KG1 (cell line): ENCODE data around the gene CERKL.

Source experiments
- DNase-seq: peaks from one replicate; lab custom pipeline; 2025; lab: John Stamatoyannopoulos, UW

The CERKL gene

DNA sequence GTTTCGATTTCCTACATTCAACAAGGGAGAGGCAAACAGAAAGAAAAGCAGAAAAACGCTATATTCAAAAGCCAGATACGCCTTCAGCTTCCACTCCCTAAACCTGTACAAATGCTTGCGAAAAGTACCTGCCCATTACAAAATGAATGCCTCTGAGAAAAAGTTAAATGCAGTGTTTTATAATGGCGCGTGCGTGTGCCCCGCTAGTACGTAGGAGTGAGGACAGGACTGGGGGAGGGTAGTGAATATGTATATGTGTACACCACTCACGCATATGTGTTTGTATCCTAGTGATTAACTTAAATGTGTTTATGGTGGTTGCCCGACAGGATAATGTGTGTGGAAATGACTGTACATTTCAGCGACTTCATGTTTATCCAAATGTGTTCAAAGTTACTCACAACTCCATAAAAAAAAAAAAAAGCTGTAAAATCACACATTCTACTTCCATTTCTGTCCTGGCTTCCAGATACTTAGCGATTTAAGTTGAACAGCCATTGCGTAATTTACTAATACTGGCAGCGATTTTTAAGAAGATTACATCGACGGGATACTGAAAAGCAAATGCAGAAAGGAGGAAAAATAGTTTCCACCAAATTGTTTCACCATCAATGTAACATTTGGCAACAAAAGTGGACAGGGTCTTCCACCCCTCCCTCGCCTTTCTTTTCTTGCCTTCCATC is 22.1 kb upstream of the CERKL start:
- DNase-seq, result no peak

DNA sequence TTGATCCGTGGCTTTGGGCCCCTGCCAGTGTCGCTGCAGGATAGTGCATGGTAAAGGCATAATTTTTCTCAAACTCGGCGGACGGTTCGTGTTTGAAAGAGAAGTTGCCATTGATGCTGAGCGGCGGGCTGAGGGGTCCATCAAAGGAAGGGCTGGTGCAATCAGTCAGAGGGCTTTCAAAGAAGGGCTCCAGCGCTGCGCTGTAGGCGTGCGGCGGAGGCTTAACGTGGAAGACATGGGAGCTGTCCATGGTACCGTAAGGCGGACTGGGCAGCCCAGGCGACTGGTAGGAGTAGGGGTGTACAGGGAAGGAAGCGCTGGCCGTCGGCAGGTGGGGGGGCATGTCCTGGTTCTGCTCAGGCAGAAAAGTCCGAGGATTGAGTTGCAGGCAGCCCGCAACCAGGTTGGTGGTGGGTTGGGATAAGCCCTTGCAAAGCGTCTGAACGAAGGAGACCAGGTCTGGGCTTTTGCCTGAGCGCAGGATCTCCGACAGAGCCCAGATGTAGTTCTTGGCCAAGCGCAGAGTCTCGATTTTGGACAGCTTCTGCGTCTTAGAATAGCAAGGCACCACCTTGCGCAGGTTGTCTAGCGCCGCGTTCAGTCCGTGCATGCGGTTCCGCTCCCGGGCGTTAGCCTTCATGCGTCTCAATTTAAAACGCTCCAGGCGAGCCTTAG is 21.1 kb upstream of the CERKL start:
- DNase-seq, result no peak

DNA sequence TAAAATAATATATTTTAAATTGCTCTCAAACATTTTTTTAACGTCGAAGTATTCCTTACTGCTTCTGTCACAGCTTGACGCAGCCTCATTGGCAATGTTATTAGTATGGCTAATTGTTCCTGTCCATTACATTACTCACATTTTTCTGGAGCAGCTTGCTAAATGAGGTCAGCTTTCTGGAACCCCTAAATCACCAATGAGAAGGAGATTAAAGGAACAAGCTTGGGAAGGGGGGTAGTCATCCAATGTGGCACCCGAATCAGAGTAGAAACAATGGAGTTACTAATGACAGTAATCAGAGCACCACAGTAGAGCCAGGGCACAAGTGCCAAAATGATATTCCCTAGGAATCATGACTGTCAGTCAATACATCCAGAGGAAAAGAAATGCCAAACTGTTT is 18.3 kb upstream of the CERKL start:
- DNase-seq, result no peak

DNA sequence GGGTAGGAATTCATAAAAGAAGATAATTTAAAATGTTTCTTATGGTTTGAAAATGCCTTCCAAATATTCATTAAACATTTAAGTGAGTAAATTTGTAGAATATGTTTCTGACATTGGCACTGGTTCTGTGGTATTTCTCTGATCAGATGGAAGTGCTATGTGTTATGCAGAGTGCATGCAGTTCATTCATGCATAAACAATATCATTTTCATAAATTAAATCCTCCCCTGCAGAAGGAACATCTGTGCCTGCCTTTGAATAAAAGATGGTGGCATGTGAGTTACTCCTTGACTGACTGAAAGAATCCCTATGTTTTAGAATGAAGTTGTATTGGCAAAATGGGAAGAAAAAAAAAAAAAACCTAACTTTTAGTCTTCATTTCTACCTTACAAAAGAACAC is 17.6 kb upstream of the CERKL start:
- no peak for DNase-seq

DNA sequence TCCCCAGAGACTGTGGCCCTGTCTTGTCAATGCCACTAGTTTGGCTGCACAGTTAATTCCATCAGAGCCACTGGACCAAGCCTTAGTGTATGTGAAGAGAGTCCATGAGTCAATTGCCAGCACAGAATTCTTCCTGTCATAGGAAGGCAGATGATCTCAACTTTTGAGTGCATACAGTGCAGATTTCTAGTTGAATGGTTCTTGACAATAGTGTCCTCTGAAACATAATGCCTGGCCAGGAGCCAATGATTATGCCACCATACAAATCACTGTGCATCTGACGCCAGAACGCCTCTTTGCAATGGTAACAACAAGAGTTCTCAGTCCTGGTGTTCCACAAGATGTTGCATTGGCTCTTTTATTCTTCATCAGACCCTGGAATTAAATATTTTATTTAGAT is 16.3 kb upstream of the CERKL start:
- DNase-seq, result no peak

DNA sequence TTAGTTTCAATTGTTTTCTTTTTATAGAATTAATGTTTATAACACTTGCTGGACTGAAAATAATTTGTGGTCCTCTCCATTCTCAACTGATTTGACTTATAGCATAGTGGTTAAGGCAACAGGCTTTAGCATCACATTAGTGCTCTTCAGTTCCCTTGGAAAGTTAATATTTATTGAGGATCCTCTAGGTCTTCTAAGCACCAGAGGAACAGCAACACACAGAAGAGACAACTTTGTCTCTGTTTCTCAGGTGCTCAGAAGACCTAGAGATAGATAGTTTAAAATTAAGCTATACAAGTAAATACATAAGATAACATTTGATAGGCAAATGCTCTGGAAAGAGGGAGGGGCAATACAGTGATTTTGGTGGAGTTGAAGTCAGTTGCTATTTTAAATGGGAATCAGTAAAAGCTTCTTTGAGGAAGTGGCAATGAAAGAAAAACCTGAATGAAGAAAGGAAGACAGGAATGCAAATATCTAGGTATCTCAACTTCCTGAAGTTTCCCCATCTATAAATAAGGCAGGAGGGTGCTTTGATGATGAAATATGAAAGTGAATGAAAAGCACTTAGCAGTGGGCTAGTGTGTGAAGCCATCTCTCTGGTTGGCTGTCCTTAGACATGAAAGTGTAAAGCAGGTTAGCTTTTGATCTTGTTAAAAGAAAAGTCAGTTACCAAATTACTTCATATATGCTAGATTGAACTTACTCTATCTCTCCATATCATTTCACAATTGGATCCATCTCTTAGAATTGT is 15.5 kb upstream of the CERKL start:
- DNase-seq, result no peak

DNA sequence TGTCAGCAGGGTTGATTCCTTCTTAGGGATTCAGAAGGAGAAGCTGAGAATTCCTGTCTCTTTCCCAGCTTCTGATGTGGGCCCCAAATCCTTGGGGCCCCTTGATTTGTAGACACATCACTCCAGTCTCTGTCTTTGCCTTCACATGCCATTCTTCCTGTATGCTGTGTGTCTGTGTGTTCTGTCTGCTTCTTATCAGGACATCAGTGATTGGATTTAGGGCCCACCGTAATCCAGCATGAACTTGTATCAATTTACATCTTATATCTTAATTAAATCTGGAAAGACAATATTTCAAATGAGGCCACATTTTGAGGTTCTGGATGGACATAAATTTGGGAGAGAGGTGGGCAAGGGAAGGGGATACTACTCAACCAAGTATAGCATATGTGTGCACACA is 13.7 kb upstream of the CERKL start:
- DNase-seq, result no peak

DNA sequence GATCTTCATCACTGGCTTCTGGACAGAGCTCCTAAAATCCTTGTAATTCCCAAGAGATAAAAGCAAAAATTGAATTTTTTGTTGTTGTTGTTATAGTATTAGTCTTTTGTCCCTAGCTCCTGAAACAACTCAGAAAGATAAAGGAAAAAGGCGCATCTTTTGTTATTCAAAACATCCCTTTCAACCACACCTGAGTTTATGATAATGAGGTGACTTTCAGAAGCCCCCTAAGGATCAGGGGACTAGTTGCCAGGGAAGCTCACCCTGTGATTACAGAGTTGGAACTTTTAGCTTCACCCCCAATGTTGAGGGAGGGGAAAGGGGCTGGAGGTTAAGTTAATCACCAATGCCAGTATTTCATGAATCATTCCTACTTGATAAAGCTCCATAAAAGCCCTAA is 10.3 kb upstream of the CERKL start:
- DNase-seq, result no peak

DNA sequence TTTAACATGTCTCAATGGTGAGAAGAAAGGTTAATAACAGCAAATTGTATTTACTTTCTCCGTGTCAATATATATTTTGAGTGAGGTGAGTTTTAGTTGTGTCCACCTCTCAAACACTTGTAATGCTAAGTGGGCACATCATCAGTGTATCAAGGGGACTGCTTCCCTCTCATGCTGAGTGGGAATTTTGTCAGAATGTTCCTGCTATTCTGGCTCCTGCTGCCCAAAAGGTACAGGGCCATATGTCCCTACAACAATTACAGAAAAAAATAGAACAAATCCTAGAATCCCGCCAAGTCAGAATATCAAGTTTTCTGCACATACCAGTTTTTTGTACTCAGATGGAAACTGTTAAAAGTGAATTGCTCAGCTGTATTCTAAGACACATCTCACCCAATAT is 5.4 kb upstream of the CERKL start:
- no peak for DNase-seq

DNA sequence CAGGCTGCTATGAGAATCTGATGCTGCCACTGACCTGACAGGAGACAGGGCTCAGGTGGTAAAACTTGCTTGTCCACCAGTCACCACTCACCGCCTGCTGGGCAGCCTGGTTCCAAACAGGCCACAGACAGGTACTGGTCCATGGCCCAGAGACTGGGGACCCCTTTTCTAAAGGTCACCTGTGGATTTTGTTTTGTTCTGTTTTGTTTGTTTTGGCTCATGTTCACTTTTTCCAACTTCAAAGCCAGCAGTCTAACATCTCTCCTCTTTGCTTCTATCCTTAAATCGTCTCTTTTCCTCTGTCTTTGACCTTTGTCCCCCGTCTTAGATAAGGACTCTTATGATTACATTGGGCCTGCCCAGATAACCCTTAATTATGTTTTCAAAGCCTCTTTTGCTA is 3.3 kb upstream of the CERKL start:
- no peak for DNase-seq

DNA sequence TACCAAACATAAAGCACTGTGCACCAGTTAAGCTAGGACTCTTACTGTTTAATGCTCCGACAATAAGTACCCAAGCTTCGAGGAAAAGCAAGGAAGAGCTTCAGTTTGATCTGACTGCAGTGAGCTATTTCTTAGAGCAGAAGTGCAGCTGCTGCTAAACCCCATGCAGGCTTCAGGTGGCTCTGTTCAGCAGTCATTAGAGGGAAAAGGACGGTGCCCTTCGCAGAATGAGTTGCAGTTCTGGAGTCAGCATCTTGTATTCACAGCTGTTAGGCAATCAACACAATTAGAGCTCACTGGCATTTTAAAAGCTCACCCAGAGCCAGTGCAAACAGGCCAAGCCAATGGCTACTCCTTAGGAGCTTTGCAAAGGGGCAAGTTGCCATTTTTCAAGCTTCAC is 1.5 kb upstream of the CERKL start:
- no peak for DNase-seq

DNA sequence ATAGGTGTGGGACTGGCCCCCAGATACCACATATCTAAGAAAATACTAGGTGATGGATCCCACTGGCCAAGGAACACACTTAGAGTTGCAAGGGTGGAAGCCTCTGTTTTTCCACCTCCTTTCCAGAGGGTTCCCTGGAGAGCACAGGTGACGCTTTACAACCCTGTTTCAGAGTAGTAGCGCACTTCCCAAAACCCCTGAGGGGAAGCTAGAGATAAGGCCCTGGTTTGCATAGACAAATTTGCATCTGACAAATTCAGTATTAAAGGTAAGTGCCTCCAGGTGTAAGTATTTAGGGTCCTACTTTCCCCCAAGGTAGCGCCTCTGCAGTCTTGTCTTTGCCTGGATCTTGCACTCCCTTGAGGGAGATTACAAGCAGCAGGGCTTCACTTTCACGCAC is 474 bp upstream of the CERKL start:
- no peak for DNase-seq

DNA sequence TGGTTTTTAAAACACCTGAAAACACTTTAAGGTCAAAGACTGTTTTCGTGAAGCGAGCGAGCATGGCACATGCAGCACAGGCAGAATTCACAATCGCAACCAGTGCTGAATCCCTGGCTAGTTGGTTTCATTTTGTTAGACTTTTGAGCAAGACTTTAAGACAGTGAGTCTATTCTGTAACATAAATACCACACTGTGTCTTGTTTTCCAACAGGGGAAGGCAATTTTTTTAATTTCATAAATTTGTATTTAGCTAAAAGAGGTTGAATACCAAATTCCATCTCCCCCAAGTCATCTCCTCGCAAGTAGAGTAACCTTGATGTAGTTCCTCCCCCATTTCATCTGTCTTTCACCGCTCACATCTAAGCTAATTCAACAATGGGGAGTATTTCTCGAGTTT is 1.4 kb downstream of the CERKL start:
- no peak for DNase-seq

DNA sequence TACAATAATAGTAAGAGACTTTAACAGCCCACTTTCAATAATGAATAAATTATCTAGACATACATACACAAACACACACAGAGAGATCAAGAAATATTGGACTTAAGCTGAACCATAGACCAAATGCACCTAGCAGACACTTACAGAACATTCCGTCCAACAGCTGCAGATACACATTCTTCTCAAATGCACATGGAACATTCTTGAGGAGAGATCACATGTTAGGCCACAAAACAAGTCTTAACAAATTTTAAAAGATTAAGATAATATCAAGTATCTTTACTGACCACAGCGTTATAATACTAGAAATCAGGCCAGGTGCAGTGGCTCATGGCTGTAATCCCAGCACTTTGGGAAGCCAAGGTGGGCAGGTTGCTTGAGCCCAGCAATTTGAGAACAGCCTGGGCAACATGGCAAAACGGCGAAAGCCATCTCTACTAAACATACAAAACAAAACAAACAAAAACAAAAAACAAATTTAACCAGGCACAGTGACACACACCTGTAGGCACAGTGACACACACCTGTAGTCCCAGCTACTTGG is 7.4 kb downstream of the CERKL start:
- no peak for DNase-seq

DNA sequence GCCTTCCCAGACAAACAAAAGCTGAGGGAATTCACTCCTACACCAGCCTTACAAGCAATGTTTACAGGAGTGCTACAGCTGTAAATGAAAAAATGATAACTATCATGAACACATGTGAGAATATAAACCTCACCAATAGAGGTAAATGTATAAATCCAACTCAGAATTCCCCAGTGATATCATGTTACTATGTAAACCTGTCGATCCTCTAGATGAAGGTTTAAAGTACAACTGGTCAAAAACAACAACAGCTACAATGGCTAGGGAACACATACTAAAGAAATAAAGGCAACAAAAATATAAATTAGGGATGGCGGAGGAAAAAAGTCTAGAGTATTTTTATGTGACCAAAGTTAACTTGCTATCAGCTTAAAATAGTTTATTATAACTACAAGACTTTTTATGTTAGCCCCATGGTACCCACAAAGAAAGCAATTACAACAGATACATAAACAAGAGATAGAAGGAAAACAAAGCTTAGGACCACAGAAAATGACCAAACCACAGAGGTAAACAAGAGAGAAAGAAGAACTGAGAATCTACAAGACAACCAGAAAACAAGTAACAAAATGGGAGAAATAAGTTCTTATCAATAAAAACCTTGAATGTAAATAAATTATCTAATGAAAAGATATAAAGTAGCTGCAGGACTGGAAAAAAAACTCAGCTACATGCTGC is 8.3 kb downstream of the CERKL start:
- DNase-seq, result no peak

DNA sequence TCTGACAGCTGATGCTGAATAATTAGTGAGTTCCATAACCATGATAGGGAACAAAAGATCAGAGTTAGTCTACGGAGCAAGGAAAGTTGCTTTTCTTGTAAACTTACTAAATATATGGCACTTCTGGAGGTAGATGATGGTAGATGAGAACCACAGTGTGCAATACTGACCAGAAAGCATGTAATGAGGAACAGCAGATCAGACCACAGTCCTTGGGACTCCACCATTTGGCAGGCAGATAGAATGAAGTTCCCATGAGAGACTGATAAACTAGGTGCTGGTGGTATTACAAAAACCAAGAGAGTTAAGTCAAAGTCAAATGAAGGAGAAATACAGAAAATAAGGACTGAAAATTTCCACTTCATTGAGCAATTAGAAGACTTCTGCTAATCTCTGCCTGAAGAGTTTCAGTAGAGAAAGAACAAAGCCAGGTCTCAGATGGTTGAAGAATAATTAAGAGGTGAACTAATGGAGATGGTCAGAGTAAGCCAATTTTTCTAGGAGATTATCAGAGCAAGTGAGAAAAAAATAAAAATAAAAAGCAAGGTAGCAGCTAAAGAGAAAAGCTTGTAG is 10.4 kb downstream of the CERKL start:
- DNase-seq, result no peak

DNA sequence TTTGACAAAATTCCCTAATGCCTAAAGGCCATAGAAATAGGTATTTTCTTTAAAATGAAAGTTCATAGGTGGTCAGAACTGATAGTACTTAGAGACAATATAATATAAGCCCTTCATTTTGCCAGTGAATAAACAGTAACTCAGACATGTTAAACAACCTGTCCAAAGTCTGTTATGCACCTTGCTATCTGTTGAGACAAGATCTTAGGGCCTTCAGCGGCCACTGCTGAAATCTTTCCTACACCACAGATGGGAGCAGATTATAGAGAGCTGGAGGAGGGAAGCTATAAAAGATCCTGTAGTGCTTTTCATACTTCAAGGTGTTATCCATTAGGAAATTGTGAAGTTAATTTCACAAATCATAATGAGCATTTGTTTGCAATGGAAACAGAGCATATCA is 13.8 kb downstream of the CERKL start:
- no peak for DNase-seq

DNA sequence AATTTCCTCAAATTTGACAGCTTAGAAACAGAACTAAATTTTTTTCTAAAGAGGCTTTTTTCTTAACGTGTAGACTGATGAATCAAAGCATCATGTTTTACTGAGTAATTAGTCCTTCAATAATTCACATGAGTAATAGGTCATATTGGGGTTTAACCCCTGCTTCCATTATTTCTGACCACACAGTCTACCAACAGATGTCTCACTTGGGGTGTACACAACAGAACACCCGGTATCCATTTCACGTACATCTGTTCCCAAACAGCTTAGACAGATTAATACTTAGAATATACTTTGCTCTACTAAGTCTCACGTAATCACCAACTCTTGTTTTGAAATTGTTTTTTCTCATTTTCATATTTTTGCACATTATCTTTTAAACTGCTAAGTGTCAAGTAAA is 14.8 kb downstream of the CERKL start:
- DNase-seq, result no peak

DNA sequence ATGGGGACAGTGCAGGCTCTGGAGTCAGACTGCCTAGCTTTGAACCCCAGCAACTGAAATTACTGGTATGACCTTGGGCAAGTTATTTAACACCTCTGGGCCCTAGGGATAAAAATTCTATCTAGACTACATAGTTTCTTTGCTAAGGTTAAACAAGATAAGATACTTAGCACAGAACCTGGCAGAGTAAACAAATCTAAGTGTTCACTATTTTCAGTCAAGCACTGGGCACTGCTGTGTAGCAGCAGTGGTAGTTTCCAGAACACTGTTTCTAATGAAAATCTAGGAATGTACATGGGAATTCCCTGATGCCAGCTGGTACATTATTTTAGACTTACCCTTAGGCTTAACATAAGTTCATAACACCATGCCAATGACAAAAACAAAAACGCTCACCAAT is 17.2 kb downstream of the CERKL start:
- DNase-seq, result no peak

DNA sequence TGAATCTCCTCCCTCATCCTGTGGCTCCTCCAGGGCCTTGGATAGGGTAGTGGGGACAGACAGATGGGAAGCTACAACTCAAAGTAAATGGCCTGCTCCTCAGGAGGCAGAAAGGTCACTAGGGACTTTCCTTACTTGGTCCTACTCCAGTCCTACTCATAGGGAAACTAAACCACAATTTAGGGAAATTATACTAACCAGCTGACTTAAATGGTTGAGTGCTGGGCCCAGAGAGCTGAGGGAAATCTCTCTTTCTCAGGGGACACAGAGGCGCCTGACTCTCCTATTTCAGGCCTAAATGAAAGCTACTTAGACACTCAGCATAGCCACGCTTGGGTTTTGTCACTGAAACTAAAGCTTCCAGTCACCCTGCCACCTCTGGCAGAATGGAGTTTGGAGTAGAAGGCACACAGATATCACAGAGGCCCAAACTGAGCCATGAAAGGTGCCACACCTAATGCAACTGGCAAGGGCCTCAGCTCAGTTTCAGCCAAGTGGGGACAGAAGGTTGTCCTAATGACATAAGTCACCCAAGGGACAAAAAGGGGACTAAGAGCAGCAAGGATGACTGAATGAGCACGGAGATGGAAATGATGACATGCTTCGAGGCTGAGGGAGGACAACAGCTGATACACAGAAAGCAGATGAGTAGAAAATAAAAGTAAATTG is 24.0 kb downstream of the CERKL start:
- DNase-seq, result no peak
